H1 (cell line): ENCODE results near the gene TGM2. TPM values are rescaled to one million over a fixed set of nuclear protein-coding genes. Genes with fewer than 3 reads are reported as not detected.

Source experiments
- CTCF ChIA-PET: fragments of 300-600 bp; sonication (Branson Sonifier 250); formaldehyde crosslinking; loops from one replicate; lab custom pipeline; 2021; ENCODE audit not compliant: partially characterized antibody; lab: Charles Lee
- POLR2A ChIA-PET: fragments of 300-600 bp; sonication (Branson Sonifier 250); formaldehyde crosslinking; loops from one replicate; lab custom pipeline; 2021; ENCODE audit warnings: inconsistent platforms; ENCODE audit not compliant: partially characterized antibody; lab: Charles Lee
- DNase-seq, 2 experiments: peaks; one replicate each; pipeline versions ENCODE4 v3.0.0 to v3.0.0-alpha.2; 2010 to 2022; ENCODE audit warnings: low spot score in 2 of 2, low read depth in 1 of 2, mixed read lengths in 1 of 2
- FAIRE-seq: peaks from 2 replicates; lab custom pipeline; 2011; peaks lifted over from hg19 to GRCh38; lab: Jason Lieb, UNC
- H2AFZ ChIP-seq: 2 replicates; pipeline ENCODE4 v1.8.1; 2012; ENCODE audit warnings: low read length, inconsistent platforms
- H2AK5ac ChIP-seq: 2 replicates; pipeline ENCODE4 v1.6.1; 2013; ENCODE audit warnings: low read depth, low read length
- H2BK120ac ChIP-seq: replicated peaks from 2 replicates; pipeline ENCODE3; 2013; ENCODE audit warnings: low read depth, low read length, inconsistent platforms
- H2BK12ac ChIP-seq: 2 replicates; pipeline ENCODE4 v1.6.1; 2013; ENCODE audit warnings: low read depth, low read length
- H2BK15ac ChIP-seq: 2 replicates; pipeline ENCODE4 v1.6.1; 2013; ENCODE audit warnings: low read length
- H2BK20ac ChIP-seq: 2 replicates; pipeline ENCODE4 v1.6.1; 2013; ENCODE audit warnings: low read length
- H2BK5ac ChIP-seq: 2 replicates; pipeline ENCODE4 v1.6.1; 2013; ENCODE audit warnings: low read depth, low read length
- H3K14ac ChIP-seq: 2 replicates; pipeline ENCODE4 v1.6.1; 2013; ENCODE audit warnings: inconsistent platforms; ENCODE audit not compliant: insufficient read length
- H3K18ac ChIP-seq: 2 replicates; pipeline ENCODE4 v1.6.1; 2013; ENCODE audit warnings: low read length; ENCODE audit errors: extremely low read depth
- H3K23ac ChIP-seq: 2 replicates; pipeline ENCODE4 v1.6.1; 2013; ENCODE audit warnings: inconsistent platforms; ENCODE audit not compliant: insufficient read length
- H3K23me2 ChIP-seq: 2 replicates; pipeline ENCODE4 v1.6.1; 2013; ENCODE audit warnings: low read depth, low read length
- H3K27ac ChIP-seq: 2 replicates; pipeline ENCODE4 v1.6.1; 2011; ENCODE audit warnings: low read depth, low read length, inconsistent platforms
- H3K27me3 ChIP-seq, 4 experiments: replicated peaks in 1 of 4; 1 replicate in 1 of 4; 2 replicates in 3 of 4; pipeline versions ENCODE4 v1.6.1 to v1.8.1; 2011 to 2013; ENCODE audit warnings: low read length in 3 of 4, mild to moderate bottlenecking in 3 of 4, inconsistent platforms in 2 of 4, mixed read lengths in 2 of 4, moderate library complexity in 1 of 4; ENCODE audit not compliant: control insufficient read depth in 3 of 4, insufficient read depth in 3 of 4; ENCODE audit errors: extremely low read depth in 1 of 4
- H3K36me3 ChIP-seq, 4 experiments: 2 replicates each; pipeline versions ENCODE4 v1.6.1 to v1.8.1; 2011 to 2013; ENCODE audit warnings: mild to moderate bottlenecking in 4 of 4, low read length in 3 of 4, moderate library complexity in 2 of 4, control low read depth in 1 of 4, inconsistent platforms in 1 of 4; ENCODE audit not compliant: insufficient read depth in 4 of 4, control insufficient read depth in 2 of 4
- H3K4ac ChIP-seq: replicated peaks from 2 replicates; pipeline ENCODE3; 2013; ENCODE audit warnings: low read length, low read depth, mixed read lengths, inconsistent platforms; ENCODE audit not compliant: insufficient read length
- H3K4me1 ChIP-seq, 4 experiments: replicated peaks in 1 of 4; 1 replicate in 1 of 4; 2 replicates in 3 of 4; pipeline versions ENCODE4 v1.6.1 to v1.8.1; 2011 to 2013; ENCODE audit warnings: low read length in 3 of 4, inconsistent platforms in 2 of 4, mixed read lengths in 1 of 4; ENCODE audit not compliant: insufficient read depth in 4 of 4, control insufficient read depth in 3 of 4
- H3K4me2 ChIP-seq, 2 experiments: 2 replicates each; pipeline versions ENCODE4 v1.6.1 to v1.8.1; 2011 to 2013; ENCODE audit warnings: low read depth in 2 of 2, low read length in 2 of 2, control low read depth in 1 of 2, inconsistent platforms in 1 of 2, mild to moderate bottlenecking in 1 of 2; ENCODE audit not compliant: insufficient read depth in 1 of 2
- H3K4me3 ChIP-seq, 4 experiments: fragments of 200-600, 300-600 bp in 1 of 4; sonication (generic), shearing (Covaris generic), sonication (Bioruptor Twin) in 1 of 4; 2 replicates each; pipeline versions ENCODE4 v1.5.1 to v1.8.1; 2011 to 2016; ENCODE audit warnings: low read length in 4 of 4, low read depth in 3 of 4, control low read depth in 2 of 4, inconsistent platforms in 2 of 4, mild to moderate bottlenecking in 2 of 4, mixed read lengths in 1 of 4, moderate library complexity in 1 of 4; ENCODE audit not compliant: insufficient read depth in 2 of 4; ENCODE audit errors: extremely low read depth in 1 of 4
- H3K56ac ChIP-seq: replicated peaks from 2 replicates; pipeline ENCODE3; 2013; ENCODE audit warnings: low read depth, mild to moderate bottlenecking, mixed read lengths, low read length, inconsistent platforms; ENCODE audit not compliant: insufficient read length
- H3K79me1 ChIP-seq: 2 replicates; pipeline ENCODE4 v1.6.1; 2013; ENCODE audit warnings: low read depth, low read length, control low read depth
- H3K79me2 ChIP-seq, 2 experiments: 2 replicates each; pipeline versions ENCODE4 v1.6.1 to v1.8.1; 2012 to 2013; ENCODE audit warnings: low read length in 2 of 2, mild to moderate bottlenecking in 2 of 2, inconsistent platforms in 1 of 2; ENCODE audit not compliant: insufficient read depth in 2 of 2, control insufficient read depth in 1 of 2
- H3K9ac ChIP-seq, 4 experiments: replicated peaks in 1 of 4; 1 replicate in 1 of 4; 2 replicates in 3 of 4; pipeline versions ENCODE4 v1.6.1 to v1.8.1; 2011 to 2013; ENCODE audit warnings: low read depth in 3 of 4, low read length in 3 of 4, control low read depth in 2 of 4, mild to moderate bottlenecking in 2 of 4, moderate library complexity in 2 of 4, inconsistent platforms in 1 of 4; ENCODE audit errors: extremely low read depth in 1 of 4
- H3K9me3 ChIP-seq, 2 experiments: 2 replicates each; pipeline versions ENCODE4 v1.6.1 to v1.8.1; 2012 to 2013; ENCODE audit warnings: mild to moderate bottlenecking in 2 of 2, moderate library complexity in 2 of 2, control low read depth in 1 of 2, inconsistent platforms in 1 of 2, low read depth in 1 of 2, low read length in 1 of 2, mixed read lengths in 1 of 2; ENCODE audit not compliant: insufficient read depth in 2 of 2
- H4K20me1 ChIP-seq, 2 experiments: replicated peaks in 1 of 2; 2 replicates each; pipeline versions ENCODE3 to v1.8.1; 2011 to 2013; ENCODE audit warnings: inconsistent platforms in 2 of 2, low read length in 2 of 2, mild to moderate bottlenecking in 1 of 2; ENCODE audit not compliant: insufficient read depth in 2 of 2, control insufficient read depth in 1 of 2
- H4K5ac ChIP-seq: 2 replicates; pipeline ENCODE4 v1.6.1; 2013; ENCODE audit warnings: low read length, low read depth, mixed read lengths, inconsistent platforms; ENCODE audit not compliant: insufficient read length
- H4K8ac ChIP-seq: 2 replicates; pipeline ENCODE4 v1.8.0; 2013; ENCODE audit warnings: mild to moderate bottlenecking, moderate library complexity, low read length, inconsistent platforms; ENCODE audit not compliant: insufficient read depth; ENCODE audit errors: extremely low read depth
- H4K91ac ChIP-seq: replicated peaks from 2 replicates; pipeline ENCODE3; 2013; ENCODE audit warnings: low read length, mixed read lengths, inconsistent platforms; ENCODE audit not compliant: insufficient read length
- BACH1 ChIP-seq: IDR thresholded peaks from 2 replicates; pipeline ENCODE4 v1.6.1; 2012; ENCODE audit warnings: low read length, improper control_type of control experiment
- CBX8 ChIP-seq: fragments of 300-800, 300-1000 bp; sonication (generic); IDR thresholded peaks from 2 replicates; pipeline ENCODE4 v1.7.1; 2016; ENCODE audit warnings: low read depth, low read length, borderline replicate concordance
- CEBPB ChIP-seq: IDR thresholded peaks from 2 replicates; pipeline ENCODE4 v1.6.1; 2012; ENCODE audit warnings: low read depth, low read length
- EGR1 ChIP-seq: IDR thresholded peaks from 2 replicates; pipeline ENCODE4 v1.6.1; 2011; ENCODE audit warnings: low read depth, low read length, borderline replicate concordance
- HDAC6 ChIP-seq: IDR thresholded peaks from one replicate; pipeline ENCODE4 v1.7.1; 2012; ENCODE audit warnings: low read depth, mild to moderate bottlenecking, inconsistent platforms, low read length, moderate library complexity
- KDM4A ChIP-seq: IDR thresholded peaks from one replicate; pipeline ENCODE4 v1.7.1; 2012; ENCODE audit warnings: low read depth, mild to moderate bottlenecking, moderate library complexity, low read length, inconsistent platforms; ENCODE audit not compliant: severe bottlenecking
- POLR2AphosphoS5 ChIP-seq: IDR thresholded peaks from 2 replicates; pipeline ENCODE4 v1.6.1; 2011; ENCODE audit warnings: low read depth, low read length
- POU5F1 ChIP-seq: IDR thresholded peaks from 2 replicates; pipeline ENCODE4 v1.6.1; 2011; ENCODE audit warnings: low read depth, mild to moderate bottlenecking, low read length, moderate library complexity
- RXRA ChIP-seq: IDR thresholded peaks from 2 replicates; pipeline ENCODE4 v1.6.1; 2011; ENCODE audit warnings: low read depth, mild to moderate bottlenecking, low read length, moderate library complexity; ENCODE audit not compliant: insufficient read depth
- SP1 ChIP-seq: IDR thresholded peaks from 2 replicates; pipeline ENCODE4 v1.6.1; 2011; ENCODE audit warnings: low read depth, low read length
- SRF ChIP-seq: IDR thresholded peaks from 2 replicates; pipeline ENCODE4 v1.6.1; 2011; ENCODE audit warnings: mild to moderate bottlenecking, low read depth, low read length, moderate library complexity
- TBP ChIP-seq: IDR thresholded peaks from 2 replicates; pipeline ENCODE4 v1.6.1; 2011; ENCODE audit warnings: low read depth, low read length, improper control_type of control experiment
- TEAD4 ChIP-seq: IDR thresholded peaks from 2 replicates; pipeline ENCODE4 v1.6.1; 2012; ENCODE audit warnings: low read depth, low read length, inconsistent platforms, mixed read lengths
- YY1 ChIP-seq: IDR thresholded peaks from 2 replicates; pipeline ENCODE4 v1.6.1; 2011; ENCODE audit warnings: low read depth, mild to moderate bottlenecking, low read length
- ZNF274 ChIP-seq: IDR thresholded peaks from 2 replicates; pipeline ENCODE4 v1.7.0; 2012; ENCODE audit warnings: low read length, borderline replicate concordance; ENCODE audit errors: extremely low read depth
- WGBS, 2 experiments: shearing (Covaris generic) in 1 of 2; methylation state at CpG; one replicate each; pipeline versions ENCODE4 v1.1.6 to v1.1.7; 2013 to 2015; ENCODE audit warnings: low lambda C conversion rate in 2 of 2, mixed read lengths in 2 of 2, inconsistent platforms in 1 of 2, low coverage in 1 of 2, missing lambda C conversion rate in 1 of 2; ENCODE audit not compliant: insufficient replicate concordance in 2 of 2, insufficient coverage in 1 of 2, insufficient read length in 1 of 2; ENCODE audit errors: extremely low coverage in 1 of 2, missing lambda C conversion rate in 1 of 2; 5-methylcytosine and 5-hydroxymethylcytosine counted together
- polyA plus RNA-seq, 7 experiments: library from polyadenylated mRNA; depleted of rRNA in 3 of 7; stranded (reverse) in 5 of 7; unstranded in 2 of 7; fragments of >200 nt in 5 of 7; fragments of 200-250 nt in 2 of 7; gene quantifications; 1 replicate in 5 of 7; 2 replicates in 1 of 7; 4 replicates in 1 of 7; pipeline versions ENCODE4 v1.2.1 to v1.2.3, GENCODE V29; 2011 to 2013; ENCODE audit warnings: missing spikeins in 2 of 7, mixed read lengths in 2 of 7
- total RNA-seq: library from RNA; stranded (reverse); fragmentation: NEBNext Ultra II Directional; extraction: Animal tissue kit (Norgen Biotek cat#: 25700); gene quantifications from 2 replicates; pipeline ENCODE4 v1.2.1, GENCODE V29; 2021

The TGM2 gene
- total and polyA plus RNA-seq, 2 of the 8 experiments (the other 6 are each of a cell fraction or from before 2014, with no cell fraction given), result 0.86 to 1.0 TPM

GRCh38 chr20:38137441-38138037, 27.5 kb downstream of the TGM2 start:
- FAIRE-seq (no peak), DNase-seq (no peak)
- Histone ChIP-seq H3K14ac (no peak overlapping the region), H2AFZ (no peak overlapping the region), H3K9ac (no peak overlapping the region), H3K27ac (no peak overlapping the region), H3K4me1 (peaks cover 0 to 8% (median 0%) of the 10 kb centered on the region in 4 experiments; a peak in 2 of 7 replicates), H2BK120ac (no peak overlapping the region), H3K4me2 (no peak overlapping the region), H3K4me3 (no peak overlapping the region), H3K18ac (no peak overlapping the region), H2BK5ac (no peak overlapping the region), H4K8ac (no peak overlapping the region), H3K79me1 (no peaks in the 10 kb centered on the region), H3K79me2 (no peaks in the 10 kb centered on the region), H3K23ac (no peak overlapping the region), H4K91ac (no peak overlapping the region), H2BK12ac (peak overlapping the region; percentile 27; the same call in 1 of the 2 replicates), H2BK20ac (0 out of 2 replicates have a peak overlapping the region, but pooled peaks have one; percentile 18), H3K23me2 (peaks cover 1% of the 10 kb centered on the region; the same call in 1 of the 2 replicates), H3K36me3 (no peaks in the 10 kb centered on the region), H3K56ac (no peak overlapping the region), H3K4ac (no peak overlapping the region), H4K5ac (no peak overlapping the region), H3K9me3 (no peaks in the 10 kb centered on the region), H2AK5ac (no peak overlapping the region), H2BK15ac (no peak overlapping the region), H3K27me3 (no peaks in the 10 kb centered on the region), H4K20me1 (no peaks in the 10 kb centered on the region)
- ChIA-PET CTCF (interaction anchor here (1.0 to 3.7 kb wide), 6 partner anchors 12 to 84 kb away, joined by 3 to 14 read pairs (median 4); no protein-coding TSS in a partner anchor), POLR2A (no interaction called here)
- TF ChIP-seq ZNF274, result no peak
- TF ChIP-seq POU5F1, result no peak
- no peak for TF ChIP-seq KDM4A
- TF ChIP-seq SRF, result no peak
- no peak for TF ChIP-seq CEBPB
- TF ChIP-seq CBX8, result no peak
- no peak for TF ChIP-seq YY1
- TF ChIP-seq RXRA, result no peak
- TF ChIP-seq HDAC6, result no peak
- TF ChIP-seq EGR1, result no peak
- no peak for TF ChIP-seq SP1
- no peak for TF ChIP-seq BACH1
- TF ChIP-seq POLR2AphosphoS5, result no peak
- no peak for TF ChIP-seq TEAD4
- no peak for TF ChIP-seq TBP
- WGBS, 2 experiments, result 89% methylated on average over 11 of the region's 11 CpGs; no CpG with 5 or more reads in 1 of the 2 experiments
